ENCODE results near the gene CAPN5. TPM values are rescaled to one million over a fixed set of nuclear protein-coding genes. Genes with fewer than 3 reads are reported as not detected.

Gene CAPN5
- total and polyA plus RNA-seq, 2 of the 8 experiments (the other 6 are each of a cell fraction or from before 2014, with no cell fraction given): 21.5 to 22.4 TPM

GRCh38 chr11:77036398-77036797 is 30.4 kb upstream of the CAPN5 start:
- 85% methylated on average over 5 of the region's 5 CpGs; no CpG with 5 or more reads in 1 of the 2 experiments for WGBS, 2 experiments (ENCODE audit: extremely low coverage in 1 of 2, insufficient coverage in 1 of 2, insufficient read length in 1 of 2, insufficient replicate concordance in 2 of 2, low coverage in 1 of 2, low lambda C conversion rate in 2 of 2, missing lambda C conversion rate in 1 of 2)
- peaks cover 0 to 8% (median 6%) of the 10 kb centered on the region in 4 experiments for H3K4me1 ChIP-seq (replicated peaks in 1 of 4; ENCODE audit: control insufficient read depth in 3 of 4, insufficient read depth in 4 of 4, low read length in 3 of 4)
- no peak overlapping the region for H3K23ac ChIP-seq (ENCODE audit: insufficient read length)
- H3K79me2 ChIP-seq (ENCODE audit: control insufficient read depth in 1 of 2, insufficient read depth in 2 of 2, low read length in 2 of 2): no peaks in the 10 kb centered on the region
- H4K20me1 ChIP-seq (replicated peaks in 1 of 2; ENCODE audit: control insufficient read depth in 1 of 2, insufficient read depth in 2 of 2, low read length in 2 of 2): no peaks in the 10 kb centered on the region
- peaks cover 0 to 8% of the 10 kb centered on the region in 2 experiments; a peak in 2 of 4 replicates for H3K9me3 ChIP-seq (ENCODE audit: insufficient read depth in 2 of 2, low read depth in 1 of 2, low read length in 1 of 2)
- peaks cover 4% of the 10 kb centered on the region; the same call in 1 of the 2 replicates for H3K23me2 ChIP-seq (ENCODE audit: low read depth, low read length)
- TF ChIP-seq EGR1 (IDR thresholded peaks at IDR 0.05; ENCODE audit: borderline replicate concordance, low read depth, low read length) (no peak), ATF2 (IDR thresholded peaks at IDR 0.05; ENCODE audit: low read length) (no peak), POLR2AphosphoS5 (IDR thresholded peaks at IDR 0.05; ENCODE audit: low read depth, low read length) (no peak), TAF7 (optimal IDR thresholded peaks at IDR 0.05; ENCODE audit: borderline replicate concordance, low read depth, low read length) (no peak), NRF1 (IDR thresholded peaks at IDR 0.05; ENCODE audit: low read depth, low read length) (no peak), SIX5 (IDR thresholded peaks at IDR 0.05; ENCODE audit: low read depth, low read length) (no peak), KDM4A (IDR thresholded peaks at IDR 0.05; ENCODE audit: low read depth, low read length, severe bottlenecking) (no peak)
- no peak overlapping the region for H3K4me2 ChIP-seq (ENCODE audit: insufficient read depth in 1 of 2, low read depth in 2 of 2, low read length in 2 of 2)
- H4K8ac ChIP-seq (ENCODE audit: extremely low read depth, insufficient read depth, low read length): no peak overlapping the region
- H2AK5ac ChIP-seq (ENCODE audit: low read depth, low read length): no peak overlapping the region
- H3K4me3 ChIP-seq (ENCODE audit: extremely low read depth in 1 of 4, insufficient read depth in 2 of 4, low read depth in 3 of 4, low read length in 4 of 4): no peak overlapping the region
- no peak overlapping the region for H3K27ac ChIP-seq (ENCODE audit: low read depth, low read length)
- no peak overlapping the region for H3K9ac ChIP-seq (replicated peaks in 1 of 4; ENCODE audit: extremely low read depth in 1 of 4, low read depth in 3 of 4, low read length in 3 of 4)
- no peak overlapping the region for H2BK5ac ChIP-seq (ENCODE audit: low read depth, low read length)
- H2BK20ac ChIP-seq (ENCODE audit: low read length): no peak overlapping the region
- FAIRE-seq (no peak), DNase-seq (ENCODE audit: low read depth in 1 of 2, low spot score in 2 of 2) (no peak)
- H3K27me3 ChIP-seq (replicated peaks in 1 of 4; ENCODE audit: control insufficient read depth in 3 of 4, extremely low read depth in 1 of 4, insufficient read depth in 3 of 4, low read length in 3 of 4): peaks cover 14 to 31% (median 30%) of the 10 kb centered on the region in 4 experiments
- H3K56ac ChIP-seq (replicated peaks; ENCODE audit: insufficient read length, low read depth, low read length): no peak overlapping the region
- no peak overlapping the region for H2BK15ac ChIP-seq (ENCODE audit: low read length)
- H4K5ac ChIP-seq (ENCODE audit: insufficient read length, low read depth, low read length): no peak overlapping the region
- no peak overlapping the region for H3K4ac ChIP-seq (replicated peaks; ENCODE audit: insufficient read length, low read depth, low read length)
- peaks cover 0 to 6% (median 0%) of the 10 kb centered on the region in 4 experiments; a peak in 1 of 8 replicates for H3K36me3 ChIP-seq (ENCODE audit: control insufficient read depth in 2 of 4, insufficient read depth in 4 of 4, low read length in 3 of 4)
- H2BK120ac ChIP-seq (replicated peaks; ENCODE audit: low read depth, low read length): no peak overlapping the region
- ChIA-PET CTCF (ENCODE audit: partially characterized antibody) (interaction anchor here (0.7 to 3.1 kb wide), 10 partner anchors 9 to 313 kb away, joined by 3 to 13 read pairs (median 4); no protein-coding TSS in a partner anchor), POLR2A (ENCODE audit: partially characterized antibody) (no interaction called here)
- no peak overlapping the region for H3K18ac ChIP-seq (ENCODE audit: extremely low read depth, low read length)
- H3K14ac ChIP-seq (ENCODE audit: insufficient read length): no peak overlapping the region
- no peak overlapping the region for H4K91ac ChIP-seq (replicated peaks; ENCODE audit: insufficient read length, low read length)
- no peak overlapping the region for H2AFZ ChIP-seq (ENCODE audit: low read length)
- no peaks in the 10 kb centered on the region for H3K79me1 ChIP-seq (ENCODE audit: low read depth, low read length)
- H2BK12ac ChIP-seq (ENCODE audit: low read depth, low read length): no peak overlapping the region
